ENCODE data around the gene MAGOH. TPM values are rescaled to one million over a fixed set of nuclear protein-coding genes. Genes with fewer than 3 reads are reported as not detected.

MAGOH gene
- total and polyA plus RNA-seq, 10 of the 15 experiments (the other 5 are each of a cell fraction or from before 2014, with no cell fraction given): 62.6 to 261 (median 89.8) TPM

GRCh38 chr1:53220962-53221286 is 17.4 kb downstream of the MAGOH start (continued):
- TF ChIP-seq CTCF (IDR thresholded peaks at IDR 0.05 in 2 of 3, conservative IDR thresholded peaks at IDR 0.05 in 1 of 3; ENCODE audit: control insufficient read depth in 2 of 3, extremely low read depth in 1 of 3, insufficient read depth in 1 of 3, low read depth in 3 of 3, low read length in 3 of 3): no peak

- SMC1A ChIA-PET (ENCODE audit: uncharacterized antibody, unreplicated experiment): interaction anchor here (0.8 to 1.6 kb wide), 5 partner anchors 15 to 147 kb away, joined by 3 to 6 read pairs (median 3); no protein-coding TSS in a partner anchor
- H3K4me1 ChIP-seq (ENCODE audit: control insufficient read depth, insufficient read depth, low read length): 0 out of 2 replicates have a peak, but pooled peaks cover 4% of the 10 kb centered on the region
- DNase-seq (ENCODE audit: low read depth, low spot score) (peak; percentile 75), FAIRE-seq (peak; percentile 61), ATAC-seq (peak; percentile 96)
- in situ Hi-C loops (cut with MboI): no loop called here
- RAD21 ChIA-PET (ENCODE audit: unreplicated experiment): interaction anchor here (1.1 kb wide), 1 partner anchor 17 kb away, joined by 3 read pairs; the partner anchor contains the start of gene MAGOH
- peaks cover 8% of the 10 kb centered on the region for H3K79me2 ChIP-seq (ENCODE audit: control insufficient read depth, insufficient read depth, low read length)
- H3K9me3 ChIP-seq (replicated peaks; ENCODE audit: control insufficient read depth, insufficient read depth, low read length): no peaks in the 10 kb centered on the region
- WGBS (ENCODE audit: insufficient coverage, insufficient replicate concordance, low lambda C conversion rate, missing lambda C conversion rate): under 1% methylated on average over 61 of the region's 61 CpGs
- no peaks in the 10 kb centered on the region for H4K20me1 ChIP-seq (ENCODE audit: control insufficient read depth, insufficient read depth)
- BruUV-seq (replicated peaks): no TSS peak
- no peaks in the 10 kb centered on the region for H3K27me3 ChIP-seq (replicated peaks in 1 of 2; ENCODE audit: control insufficient read depth in 2 of 2, insufficient read depth in 2 of 2, low read length in 1 of 2)
- H3K36me3 ChIP-seq (ENCODE audit: control insufficient read depth in 2 of 2, insufficient read depth in 2 of 2, low read length in 1 of 2): peaks cover 0 to 2% of the 10 kb centered on the region in 2 experiments; a peak in 1 of 4 replicates
- H3K27ac ChIP-seq (ENCODE audit: control insufficient read depth, insufficient read depth): peak within 1 kb of the TSS; percentile 95
- POLR2A ChIA-PET: interaction anchor here (0.5 to 1.7 kb wide), 6 partner anchors 16 to 894 kb away, joined by 3 to 6 read pairs (median 4); partner anchors contain the start of gene MAGOH
- intact Hi-C loops (cut with micrococcal nuclease; ENCODE audit: unreplicated experiment): loop anchor here (1.0 to 2.0 kb wide), 2 partner anchors 18 to 24 kb away; partner anchors contain the start of genes CPT2 and MAGOH
- H3K4me3 ChIP-seq: peak within 1 kb of the TSS; percentile 80
- peak within 1 kb of the TSS; percentile 97 for H2AFZ ChIP-seq (ENCODE audit: control insufficient read depth, low read depth, low read length)
- CTCF ChIA-PET: interaction anchor here (1.1 to 1.5 kb wide), 4 partner anchors 17 to 21 kb away, joined by 3 to 4 read pairs (median 3); partner anchors contain the start of gene MAGOH
- H3K9ac ChIP-seq (ENCODE audit: control insufficient read depth, insufficient read depth, low read length): peak within 1 kb of the TSS; percentile 89
- peak within 1 kb of the TSS; percentile 91 for H3K4me2 ChIP-seq (ENCODE audit: control insufficient read depth, insufficient read depth)
- peak; percentile 90 for TF ChIP-seq LARP7 (IDR thresholded peaks at IDR 0.05)
- TF ChIP-seq E4F1 (IDR thresholded peaks at IDR 0.05; ENCODE audit: borderline replicate concordance, partially characterized antibody): peak; percentile 99
- TF ChIP-seq, protein P1, sequence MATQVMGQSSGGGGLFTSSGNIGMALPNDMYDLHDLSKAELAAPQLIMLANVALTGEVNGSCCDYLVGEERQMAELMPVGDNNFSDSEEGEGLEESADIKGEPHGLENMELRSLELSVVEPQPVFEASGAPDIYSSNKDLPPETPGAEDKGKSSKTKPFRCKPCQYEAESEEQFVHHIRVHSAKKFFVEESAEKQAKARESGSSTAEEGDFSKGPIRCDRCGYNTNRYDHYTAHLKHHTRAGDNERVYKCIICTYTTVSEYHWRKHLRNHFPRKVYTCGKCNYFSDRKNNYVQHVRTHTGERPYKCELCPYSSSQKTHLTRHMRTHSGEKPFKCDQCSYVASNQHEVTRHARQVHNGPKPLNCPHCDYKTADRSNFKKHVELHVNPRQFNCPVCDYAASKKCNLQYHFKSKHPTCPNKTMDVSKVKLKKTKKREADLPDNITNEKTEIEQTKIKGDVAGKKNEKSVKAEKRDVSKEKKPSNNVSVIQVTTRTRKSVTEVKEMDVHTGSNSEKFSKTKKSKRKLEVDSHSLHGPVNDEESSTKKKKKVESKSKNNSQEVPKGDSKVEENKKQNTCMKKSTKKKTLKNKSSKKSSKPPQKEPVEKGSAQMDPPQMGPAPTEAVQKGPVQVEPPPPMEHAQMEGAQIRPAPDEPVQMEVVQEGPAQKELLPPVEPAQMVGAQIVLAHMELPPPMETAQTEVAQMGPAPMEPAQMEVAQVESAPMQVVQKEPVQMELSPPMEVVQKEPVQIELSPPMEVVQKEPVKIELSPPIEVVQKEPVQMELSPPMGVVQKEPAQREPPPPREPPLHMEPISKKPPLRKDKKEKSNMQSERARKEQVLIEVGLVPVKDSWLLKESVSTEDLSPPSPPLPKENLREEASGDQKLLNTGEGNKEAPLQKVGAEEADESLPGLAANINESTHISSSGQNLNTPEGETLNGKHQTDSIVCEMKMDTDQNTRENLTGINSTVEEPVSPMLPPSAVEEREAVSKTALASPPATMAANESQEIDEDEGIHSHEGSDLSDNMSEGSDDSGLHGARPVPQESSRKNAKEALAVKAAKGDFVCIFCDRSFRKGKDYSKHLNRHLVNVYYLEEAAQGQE (IDR thresholded peaks at IDR 0.05; ENCODE audit: low read depth, low read length): 0 out of 2 replicates have a peak, but pooled peaks have one; percentile 27
- 0 out of 2 replicates have a peak, but pooled peaks have one; percentile 55 for TF ChIP-seq CBFB (IDR thresholded peaks at IDR 0.05; ENCODE audit: low read depth)
- TF ChIP-seq ELK1 (IDR thresholded peaks at IDR 0.05; ENCODE audit: low read depth, low read length): peak; percentile 77; the same call in 1 of the 2 replicates
- no peak for TF ChIP-seq MXI1 (IDR thresholded peaks at IDR 0.05; ENCODE audit: low read depth, low read length)
- TF ChIP-seq BHLHE40 (IDR thresholded peaks at IDR 0.05; ENCODE audit: borderline replicate concordance in 1 of 2, low read depth in 2 of 2, low read length in 1 of 2): peak in 1 of 2 experiments; percentile 71; a peak in 1 of 4 replicates
- TF ChIP-seq RAD51 (IDR thresholded peaks at IDR 0.05): no peak
- peak; percentile 58; the same call in 1 of the 2 replicates for TF ChIP-seq TAF1 (IDR thresholded peaks at IDR 0.05; ENCODE audit: borderline replicate concordance, low read depth, low read length)
Measured at GRCh38 chr1:53220171-53220961, 18.0 kb downstream of the MAGOH start, which contains the start of gene CZIB. TSS of gene CZIB (minus strand) at chr1:53220634. CDS start at chr1:53220575, 59 bp downstream.

All from GM12878 (cell line).